Stomach (tissue), 4 donors: ENCODE measurements around the gene AP2A1.

Source experiments
- CTCF ChIP-seq, 7 experiments: fragments of 450-650 bp in 4 of 7; fragments of 200-600 bp in 3 of 7; sonication (generic) in 3 of 7; IDR thresholded peaks; one replicate each; pipeline ENCODE4 v1.5.1; 2016 to 2019; ENCODE audit warnings: antibody characterized with exemption in 7 of 7, control low read depth in 2 of 7, mild to moderate bottlenecking in 1 of 7
- POLR2A ChIP-seq, 4 donors: fragments of 450-650 bp; IDR thresholded peaks; one replicate each; pipeline ENCODE4 v1.6.1; 2016; ENCODE audit warnings: antibody characterized with exemption in 4 of 4, control low read depth in 2 of 4, mild to moderate bottlenecking in 1 of 4, moderate library complexity in 1 of 4
- POLR2AphosphoS5 ChIP-seq, 3 donors: sonication (generic); formaldehyde crosslinking; IDR thresholded peaks; one replicate each; pipeline ENCODE4 v1.6.1; 2016; ENCODE audit warnings: antibody characterized with exemption in 3 of 3

GRCh38 chr19:49807904-49808675 is 41.3 kb downstream of the AP2A1 start:
- TF ChIP-seq CTCF (IDR thresholded peaks at IDR 0.05) (no peak), POLR2A (IDR thresholded peaks at IDR 0.05) (no peak), POLR2AphosphoS5 (IDR thresholded peaks at IDR 0.05) (no peak)
